DOHH2 (cell line): ENCODE data around the gene GALNT18.

Source experiments
- H3F3A ChIP-seq: fragments of 200-600 bp; sonication (generic), shearing (Covaris generic); 2 replicates; pipeline ENCODE4 v1.6.0; 2016; ENCODE audit warnings: antibody characterized with exemption, mild to moderate bottlenecking; ENCODE audit not compliant: control insufficient read depth, insufficient read depth
- H3K27ac ChIP-seq: fragments of 200-600 bp; sonication (generic); 2 replicates; pipeline ENCODE4 v1.5.1; 2014; ENCODE audit warnings: low read depth, mild to moderate bottlenecking, low read length, moderate library complexity
- H3K27me3 ChIP-seq: fragments of 200-600 bp; sonication (generic); 2 replicates; pipeline ENCODE4 v1.6.1; 2014; ENCODE audit warnings: mild to moderate bottlenecking, low read length, mixed read lengths; ENCODE audit not compliant: control insufficient read depth
- H3K36me3 ChIP-seq: fragments of 200-600 bp; sonication (generic); 2 replicates; pipeline ENCODE4 v1.6.1; 2014; ENCODE audit warnings: mild to moderate bottlenecking, low read length, moderate library complexity, mixed read lengths; ENCODE audit not compliant: control insufficient read depth
- H3K4me1 ChIP-seq: fragments of 200-600 bp; sonication (generic); 2 replicates; pipeline ENCODE4 v1.6.1; 2014; ENCODE audit warnings: mild to moderate bottlenecking, low read length, mixed read lengths; ENCODE audit not compliant: control insufficient read depth
- H3K4me2 ChIP-seq: fragments of 200-600 bp; sonication (generic); 2 replicates; pipeline ENCODE4 v1.6.0; 2014; ENCODE audit warnings: mild to moderate bottlenecking, low read length, moderate library complexity
- H3K4me3 ChIP-seq: fragments of 200-600 bp; sonication (generic); 2 replicates; pipeline ENCODE4 v1.5.1; 2014; ENCODE audit warnings: mild to moderate bottlenecking, low read length, mixed read lengths
- H3K79me2 ChIP-seq: fragments of 200-600 bp; sonication (generic); 2 replicates; pipeline ENCODE4 v1.6.1; 2014; ENCODE audit warnings: mild to moderate bottlenecking, low read length, mixed read lengths; ENCODE audit not compliant: control insufficient read depth
- H3K9me2 ChIP-seq: fragments of 200-600 bp; sonication (generic); replicated peaks from 2 replicates; pipeline ENCODE4 v1.6.1; 2014; ENCODE audit warnings: mild to moderate bottlenecking, low read length, mixed read lengths; ENCODE audit not compliant: control insufficient read depth
- H3K9me3 ChIP-seq: fragments of 200-600 bp; sonication (generic); 2 replicates; pipeline ENCODE4 v1.6.1; 2014; ENCODE audit warnings: antibody characterized with exemption, low read length, mixed read lengths; ENCODE audit not compliant: control insufficient read depth, insufficient read depth
- H4K20me1 ChIP-seq: fragments of 200-600 bp; sonication (generic); 2 replicates; pipeline ENCODE4 v1.6.0; 2014; ENCODE audit warnings: low read depth, mild to moderate bottlenecking, antibody characterized with exemption, low read length, moderate library complexity; ENCODE audit not compliant: control insufficient read depth, insufficient read depth
- CTCF ChIP-seq: fragments of 200-600 bp; sonication (generic); IDR thresholded peaks from one replicate; pipeline ENCODE4 v1.5.1; 2014; ENCODE audit warnings: antibody characterized with exemption, mild to moderate bottlenecking, low read depth, low read length; ENCODE audit not compliant: poor library complexity, severe bottlenecking
- EZH2phosphoT487 ChIP-seq: fragments of 200-600 bp; sonication (generic); IDR thresholded peaks from 2 replicates; pipeline ENCODE4 v1.6.1; 2017; ENCODE audit warnings: borderline replicate concordance, mild to moderate bottlenecking, antibody characterized with exemption, low read length, moderate library complexity, mixed read lengths

Gene GALNT18

GRCh38 chr11:11608783-11609232, 13.0 kb downstream of the GALNT18 start:
- TF ChIP-seq CTCF (no peak), EZH2phosphoT487 (no peak)
- Histone ChIP-seq H3K79me2 (no peaks in the 10 kb centered on the region), H3K9me3 (no peaks in the 10 kb centered on the region), H4K20me1 (no peaks in the 10 kb centered on the region), H3K4me2 (no peak overlapping the region), H3K4me3 (no peak overlapping the region), H3K36me3 (no peaks in the 10 kb centered on the region), H3K9me2 (no peaks in the 10 kb centered on the region), H3K27ac (no peak overlapping the region), H3K4me1 (no peaks in the 10 kb centered on the region), H3K27me3 (0 out of 2 replicates have a peak, but pooled peaks cover 8% of the 10 kb centered on the region), H3F3A (no peaks in the 10 kb centered on the region)

DNA sequence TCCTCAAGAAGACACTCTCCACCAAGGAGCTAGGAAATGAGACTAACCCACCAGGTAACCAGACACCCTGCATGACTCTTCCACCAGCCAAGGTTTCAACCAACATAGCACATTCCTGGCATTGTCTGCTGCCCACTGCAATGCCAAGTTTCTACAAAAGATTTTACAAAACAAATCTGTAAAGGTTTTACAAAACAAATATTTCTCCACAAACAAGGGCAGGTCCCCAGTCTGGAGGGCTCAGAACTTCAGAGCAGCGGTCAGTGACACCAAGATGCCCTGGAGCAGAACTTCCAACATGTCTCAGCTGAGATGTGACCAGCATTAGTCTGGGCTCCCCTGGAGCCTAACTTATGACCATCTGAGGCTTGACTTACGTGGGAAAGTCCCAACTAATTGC, 14.0 kb downstream of the GALNT18 start:
- Histone ChIP-seq H3K36me3 (no peaks in the 10 kb centered on the region), H3K9me2 (no peaks in the 10 kb centered on the region), H3K27ac (no peak overlapping the region), H3F3A (no peaks in the 10 kb centered on the region), H3K79me2 (no peaks in the 10 kb centered on the region), H4K20me1 (no peaks in the 10 kb centered on the region), H3K4me1 (no peaks in the 10 kb centered on the region), H3K4me3 (no peak overlapping the region), H3K27me3 (0 out of 2 replicates have a peak, but pooled peaks cover 8% of the 10 kb centered on the region), H3K9me3 (no peaks in the 10 kb centered on the region), H3K4me2 (no peak overlapping the region)
- TF ChIP-seq EZH2phosphoT487 (no peak), CTCF (no peak)

DNA sequence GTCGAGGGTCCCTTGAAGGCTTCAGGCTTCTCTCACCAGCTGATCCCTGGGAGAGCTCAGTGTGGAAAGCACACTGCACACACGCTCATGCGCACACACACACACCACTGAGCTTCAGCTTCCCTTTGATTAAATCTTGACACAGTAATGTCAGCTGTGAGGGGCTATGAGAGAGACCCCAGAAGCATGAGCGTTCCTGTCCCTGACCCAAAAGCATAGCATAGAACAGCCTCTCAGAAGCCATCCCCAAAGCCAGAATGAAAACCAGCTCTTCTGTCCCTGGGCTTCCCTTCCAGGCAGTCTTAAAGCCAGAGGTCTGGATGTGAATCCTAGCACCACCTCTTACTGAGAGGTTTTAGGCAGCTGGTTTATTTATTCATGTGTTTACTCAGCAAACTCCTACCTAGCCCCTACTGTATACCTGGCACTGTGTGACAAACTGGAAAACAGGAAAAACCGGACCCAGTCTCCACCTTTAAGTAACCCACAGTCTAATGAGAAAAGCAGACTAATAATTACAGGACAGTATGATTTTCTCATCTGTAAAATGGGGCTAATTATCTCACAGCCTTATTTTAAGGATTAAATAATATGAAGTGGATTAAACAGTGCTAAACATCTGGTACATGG, 15.9 kb downstream of the GALNT18 start:
- Histone ChIP-seq H3K27me3 (peaks cover 6% of the 10 kb centered on the region; the same call in 1 of the 2 replicates), H3K79me2 (no peaks in the 10 kb centered on the region), H4K20me1 (no peaks in the 10 kb centered on the region), H3K4me2 (no peak overlapping the region), H3K4me1 (no peaks in the 10 kb centered on the region), H3K4me3 (no peak overlapping the region), H3K36me3 (no peaks in the 10 kb centered on the region), H3F3A (no peaks in the 10 kb centered on the region), H3K9me2 (no peaks in the 10 kb centered on the region), H3K27ac (no peak overlapping the region), H3K9me3 (no peaks in the 10 kb centered on the region)
- no peak for TF ChIP-seq CTCF
- no peak for TF ChIP-seq EZH2phosphoT487
